Stimulated activated CD4-positive, alpha-beta T cell treated with anti-CD3 and anti-CD28 coated beads, Interleukin-1b, Interleukin-23, amount 100 ng/mL, for 1 hour (primary cell): ENCODE results near the gene THSD7A.

Experiments
- DNase-seq, 2 donors: peaks; one replicate each; pipeline ENCODE4 v3.0.0-alpha.2; 2020; ENCODE audit warnings: low read depth in 2 of 2

The THSD7A gene

GRCh38 chr7:11331128-11332102 is 500.6 kb downstream of the THSD7A start:
- DNase-seq, result no peak

GRCh38 chr7:11330717-11331116 is 501.3 kb downstream of the THSD7A start:
- no peak for DNase-seq

- no peak for DNase-seq
Observed at GRCh38 chr7:11330208-11330607, 501.8 kb downstream of the THSD7A start.

- no peak for DNase-seq
Observed at GRCh38 chr7:11329626-11330025, 502.4 kb downstream of the THSD7A start.

DNA sequence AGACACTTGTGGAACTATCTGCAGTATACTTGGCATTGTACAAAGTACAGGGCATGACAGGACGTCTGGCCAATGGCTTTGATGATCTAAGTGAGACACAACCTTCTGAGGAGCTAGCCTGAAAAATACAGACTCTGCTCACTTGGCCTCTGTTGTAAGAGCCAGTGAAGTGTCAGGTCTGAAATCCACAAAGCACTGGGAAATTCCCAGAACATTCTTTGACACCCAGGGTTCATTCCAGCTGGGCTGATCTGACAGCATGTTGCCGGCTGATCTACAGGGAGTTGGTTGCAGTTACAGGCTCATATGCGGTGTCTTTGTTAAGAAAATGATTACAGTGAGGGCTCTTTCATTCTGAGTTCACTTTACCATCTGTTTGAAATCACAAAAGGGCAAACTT is 503.7 kb downstream of the THSD7A start:
- DNase-seq, result no peak

- no peak for DNase-seq
Observed at GRCh38 chr7:11327633-11328032, 504.4 kb downstream of the THSD7A start.
